ENCODE data around the gene PLRG1.

PLRG1 gene

DNA sequence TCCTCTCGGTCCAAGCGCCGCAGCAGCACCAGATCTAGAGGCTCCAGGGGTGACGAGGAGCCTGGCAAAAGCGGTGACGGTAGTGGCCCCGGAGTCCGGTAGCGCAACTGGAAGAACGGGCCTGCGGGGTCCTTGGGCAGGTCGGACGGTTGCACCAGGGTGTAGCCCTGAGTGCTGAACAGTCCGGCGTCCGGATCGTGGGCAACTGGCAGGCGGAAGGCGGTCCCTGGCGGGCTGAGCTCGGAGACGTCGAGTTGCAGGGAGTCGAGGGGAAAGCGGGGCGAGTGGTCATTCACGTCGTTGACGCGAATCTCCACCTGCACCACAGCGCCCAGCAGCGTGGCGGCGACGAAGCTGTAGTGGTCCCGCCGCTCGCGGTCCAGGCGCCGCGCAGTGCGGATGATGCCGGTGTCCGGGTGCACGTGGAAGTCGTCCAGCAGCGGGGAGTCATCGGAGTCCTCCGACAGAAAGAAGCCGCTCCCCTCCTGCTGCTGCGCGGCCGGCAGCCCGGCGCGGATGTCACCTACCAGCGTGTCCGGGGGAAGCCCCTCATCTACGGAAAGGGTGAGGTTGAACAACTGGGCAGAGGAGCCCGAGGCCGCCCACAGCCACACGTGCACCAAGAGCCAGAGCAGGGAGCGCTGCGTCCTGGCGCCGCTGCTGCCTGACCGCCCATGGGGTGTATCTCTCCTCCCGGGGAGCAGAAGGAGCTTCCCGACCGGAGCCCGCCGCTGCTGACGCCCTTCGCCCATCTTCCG is 59.4 kb downstream of the PLRG1 start:
- in situ Hi-C loops (cut with HindIII; ENCODE audit: low pct_ligation_motif_present, low pct_unique_long_range_greater_than_20kb, low sequenced_read_pairs), result no loop called here
- no peak for DNase-seq

DNA sequence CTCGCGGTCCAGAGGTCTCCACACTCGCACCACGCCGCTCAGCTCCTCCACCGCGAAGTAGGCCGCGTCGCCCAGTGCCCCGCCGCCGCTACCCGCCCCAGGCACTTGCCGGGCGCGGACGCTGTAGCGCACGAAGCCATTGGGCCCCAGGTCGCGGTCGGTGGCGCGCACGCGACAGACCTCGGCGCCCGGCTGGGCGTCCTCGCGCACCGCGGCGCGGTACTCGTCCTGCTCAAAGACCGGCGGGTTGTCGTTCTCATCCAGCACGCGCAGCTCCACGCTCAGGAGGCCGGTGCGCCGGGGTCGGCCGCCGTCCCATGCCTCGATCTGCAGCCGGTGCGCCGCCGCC is 60.0 kb downstream of the PLRG1 start:
- DNase-seq, result no peak
- in situ Hi-C loops (cut with HindIII; ENCODE audit: low pct_ligation_motif_present, low pct_unique_long_range_greater_than_20kb, low sequenced_read_pairs), result no loop called here

GRCh38 chr4:154489558-154490233 is 60.5 kb downstream of the PLRG1 start:
- no peak for DNase-seq
- in situ Hi-C loops (cut with HindIII; ENCODE audit: low pct_ligation_motif_present, low pct_unique_long_range_greater_than_20kb, low sequenced_read_pairs), result no loop called here

DNA sequence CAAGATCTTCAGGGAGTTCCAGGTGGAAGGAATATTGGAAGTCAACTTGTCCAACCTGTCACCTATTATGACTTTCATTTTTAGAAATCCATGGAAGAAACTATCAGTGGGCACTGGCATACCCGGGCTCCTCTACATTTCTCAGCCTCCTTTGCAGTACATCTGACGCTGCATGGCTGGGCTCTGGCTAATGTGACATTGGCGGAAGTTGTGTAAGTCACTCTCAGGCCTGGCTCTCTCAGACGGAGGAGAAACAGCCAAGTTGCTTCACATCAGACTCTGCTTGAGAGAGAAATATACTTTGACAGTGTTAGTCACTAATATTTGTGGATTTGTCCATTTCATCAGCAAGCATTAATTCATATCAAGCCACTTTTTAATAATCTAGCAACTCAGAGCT is 63.1 kb downstream of the PLRG1 start:
- in situ Hi-C loops (cut with HindIII; ENCODE audit: low pct_ligation_motif_present, low pct_unique_long_range_greater_than_20kb, low sequenced_read_pairs), result no loop called here
- no peak for DNase-seq

DNA sequence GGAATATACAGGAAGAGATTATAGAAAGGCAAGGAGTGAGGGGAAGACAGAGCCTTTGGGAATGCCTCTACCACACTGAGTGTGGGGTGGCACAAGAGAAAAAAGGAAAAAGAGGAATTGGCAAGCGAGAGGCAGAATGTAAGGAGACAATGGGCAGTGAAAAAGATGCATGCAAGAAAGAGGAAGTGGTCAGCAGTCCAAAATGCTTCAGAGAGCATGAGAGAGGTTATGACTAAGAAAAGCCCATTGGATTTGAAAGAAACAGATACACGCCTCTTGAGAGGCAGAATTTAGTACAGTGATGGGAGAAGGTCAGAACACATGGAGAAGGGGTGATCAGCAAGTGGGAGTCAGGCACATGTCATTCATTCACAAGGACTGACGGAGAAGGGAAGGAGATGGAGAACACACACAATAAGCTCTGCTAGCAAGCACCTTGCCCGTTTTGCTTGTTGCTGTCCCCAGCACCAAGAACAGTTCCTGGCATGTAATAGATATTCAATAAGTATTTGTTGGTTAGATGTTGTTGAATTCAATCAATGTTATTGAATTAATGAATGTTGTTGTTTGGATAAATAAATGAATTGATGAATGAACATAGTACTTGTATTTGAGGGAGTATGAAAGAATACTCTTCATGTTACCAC is 65.0 kb downstream of the PLRG1 start:
- no peak for DNase-seq
- in situ Hi-C loops (cut with HindIII; ENCODE audit: low pct_ligation_motif_present, low pct_unique_long_range_greater_than_20kb, low sequenced_read_pairs), result no loop called here
